Stimulated activated CD4-positive, alpha-beta T cell treated with anti-CD3 and anti-CD28 coated beads, Interleukin-1b, Interleukin-23, amount 100 ng/mL, for 48 hours (primary cell): Measurements from ENCODE around the gene CDK5R1.

ENCODE experiments used
- DNase-seq: peaks from one replicate; pipeline ENCODE4 v3.0.0-alpha.2; 2020

Gene CDK5R1

DNA sequence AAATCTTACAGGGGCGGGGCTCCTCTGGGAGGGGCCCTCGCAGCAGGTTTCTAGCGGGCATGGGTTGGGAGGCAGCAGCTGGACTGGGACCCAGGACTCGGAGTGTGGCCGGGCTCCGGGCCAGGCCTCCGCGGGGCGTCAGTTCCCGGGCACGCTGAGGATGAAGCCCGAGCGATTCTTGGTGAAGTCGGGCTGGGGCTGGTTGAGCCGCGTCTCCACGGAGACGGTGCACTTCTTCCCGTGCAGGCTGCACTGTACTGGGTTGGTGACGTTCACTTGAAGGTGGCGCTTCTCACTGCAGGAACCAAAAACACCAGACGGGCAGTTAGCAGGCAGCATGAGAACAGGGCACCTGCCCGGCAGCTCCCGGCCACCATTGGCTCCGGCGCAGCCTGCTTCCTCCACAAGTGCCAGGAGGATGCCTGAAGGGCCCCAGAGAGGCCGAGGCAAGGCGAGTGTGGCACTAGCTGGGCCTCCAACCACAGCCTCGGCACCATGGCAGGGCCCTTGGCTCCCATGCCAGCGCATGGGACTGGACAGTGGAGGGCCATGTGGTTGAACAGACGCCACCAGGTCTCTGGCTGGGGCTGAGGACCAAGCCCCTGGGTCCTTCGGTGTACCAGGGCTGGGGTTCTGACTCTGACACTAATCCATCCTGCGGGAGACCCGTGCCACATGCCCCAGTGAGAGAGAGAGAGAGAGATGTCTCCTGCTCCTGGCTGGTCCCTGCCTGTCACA lies 8.0 kb downstream of the CDK5R1 start:
- no peak for DNase-seq

DNA sequence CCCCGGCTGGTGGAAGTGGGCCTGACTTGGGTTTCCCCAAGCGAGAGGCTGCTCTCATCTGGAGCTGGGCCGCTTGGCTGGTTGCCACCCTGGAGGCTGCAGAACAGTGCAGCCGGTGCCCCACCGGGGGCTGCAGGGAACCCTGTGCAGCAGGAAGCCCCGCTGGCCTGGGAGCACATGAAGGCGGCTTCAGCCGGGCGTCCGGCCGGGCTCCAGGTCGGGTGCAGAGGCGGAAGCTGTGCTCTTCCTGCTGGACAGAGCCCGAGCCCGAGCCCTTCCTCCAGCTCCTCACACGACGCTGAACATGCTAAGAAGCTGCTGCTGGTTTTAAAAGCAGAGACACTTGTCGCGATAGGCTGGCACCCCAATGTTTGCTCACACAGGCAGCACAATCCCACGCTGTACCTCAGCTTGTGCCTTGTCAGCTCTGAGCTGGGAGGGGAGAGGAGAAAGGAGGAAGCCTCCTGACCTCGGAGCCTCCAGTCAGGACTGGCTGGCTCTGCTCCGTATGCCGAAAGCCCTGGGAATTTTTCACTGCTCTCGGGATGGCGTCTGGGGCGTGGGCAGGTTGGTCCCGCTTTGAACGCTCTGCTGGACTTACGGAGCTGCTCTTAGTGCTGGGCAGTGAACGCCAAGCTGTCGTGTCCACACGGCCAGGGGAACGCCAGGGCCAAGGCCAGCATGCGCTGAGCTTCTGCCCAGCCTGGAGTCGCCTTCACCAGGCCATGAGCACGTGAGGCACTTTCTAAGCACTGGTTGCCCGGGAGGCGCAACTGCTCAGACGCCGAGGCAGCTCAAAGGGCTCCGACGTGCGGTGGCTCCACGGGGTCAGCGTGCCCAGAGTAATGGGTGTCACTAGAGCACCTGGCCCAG lies 8.8 kb downstream of the CDK5R1 start:
- DNase-seq = no peak

DNA sequence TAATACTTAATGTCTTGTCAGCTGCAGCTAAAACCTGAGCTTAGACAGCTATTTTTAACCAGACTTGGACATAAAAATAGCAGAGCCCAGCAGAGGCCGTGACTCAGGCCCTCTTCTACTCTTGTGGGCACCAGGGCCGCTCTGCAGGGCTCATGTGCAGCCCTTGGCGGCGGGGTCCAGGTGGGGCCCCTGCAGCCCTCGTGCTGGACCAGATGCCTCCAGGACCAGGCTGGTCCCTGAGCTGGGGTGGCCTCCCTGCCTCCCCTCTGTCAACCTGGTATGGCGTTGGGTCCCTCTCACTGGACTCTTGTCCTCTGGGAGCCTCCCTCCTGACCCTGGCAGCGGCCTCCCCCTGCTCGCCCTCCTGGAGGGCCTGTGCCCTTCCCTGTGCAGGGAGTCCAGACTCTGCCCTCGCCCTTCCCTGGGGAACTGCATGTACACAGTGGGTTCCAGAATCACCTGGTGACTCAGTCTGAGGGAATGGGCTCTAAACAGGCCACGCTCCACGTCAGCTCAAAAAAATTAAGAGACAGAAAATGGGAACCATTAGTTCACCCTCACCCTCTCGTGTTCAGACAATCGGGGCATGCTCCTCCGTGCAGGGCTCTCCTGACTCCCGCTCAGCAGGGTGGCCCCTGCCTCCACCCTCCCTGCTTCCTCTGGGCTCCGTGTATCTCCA lies 9.7 kb downstream of the CDK5R1 start:
- DNase-seq = no peak

DNA sequence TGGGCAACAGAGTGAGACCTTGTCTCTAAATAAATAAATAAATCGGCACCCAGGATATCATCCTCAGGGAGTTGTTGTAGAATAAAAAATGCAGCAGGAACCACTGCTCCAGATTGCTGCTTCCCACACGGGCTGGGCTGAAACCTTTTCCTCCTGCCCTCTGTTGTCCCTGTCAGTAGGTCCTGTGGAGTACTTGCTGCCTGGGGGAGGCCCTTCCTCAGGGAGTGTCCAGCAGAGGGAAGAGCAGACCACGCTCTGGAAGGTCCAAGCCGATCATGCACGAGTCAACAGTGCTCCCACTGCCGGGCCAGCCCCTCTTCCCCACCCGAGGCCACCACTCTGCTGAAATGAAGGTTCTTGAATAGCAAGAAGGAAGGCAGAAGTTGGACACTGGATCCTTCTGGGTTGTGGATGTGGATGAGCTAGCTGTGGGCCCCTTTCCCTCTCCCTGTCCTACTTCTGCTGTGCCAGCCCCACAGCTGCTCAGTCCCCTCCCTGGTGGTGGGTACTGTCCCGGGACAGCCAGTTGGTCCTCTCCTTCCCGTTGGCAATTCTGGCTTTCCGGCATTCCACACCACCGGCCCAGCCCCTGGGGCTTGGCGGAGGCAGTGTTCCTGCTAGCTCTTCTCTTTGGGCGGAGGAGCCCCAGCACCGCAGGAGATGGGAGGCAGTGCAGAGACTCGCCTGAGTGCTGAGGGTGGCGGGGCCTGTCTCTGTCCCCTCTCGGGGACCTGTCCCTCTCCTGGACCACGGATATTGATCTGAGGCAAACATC lies 10.8 kb downstream of the CDK5R1 start:
- DNase-seq = no peak

DNA sequence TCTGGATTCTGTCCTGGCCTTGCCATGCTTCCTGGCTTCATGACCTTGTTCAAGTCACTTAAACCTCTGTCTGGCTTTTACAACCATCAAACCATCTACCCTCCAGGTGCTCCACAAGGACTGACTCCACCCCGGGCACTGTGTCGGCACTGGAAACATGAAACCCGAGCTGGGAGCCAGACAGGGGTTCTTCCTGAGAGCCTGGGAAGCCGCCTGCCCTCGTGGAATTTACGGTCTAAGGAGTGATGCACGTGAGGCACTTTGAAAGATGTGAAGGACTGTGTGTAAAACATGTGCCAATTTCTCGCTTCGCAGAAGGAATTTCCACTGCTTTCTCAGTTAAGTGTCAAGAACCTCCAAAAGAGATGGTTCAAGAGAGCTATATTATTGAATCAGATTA lies 11.6 kb downstream of the CDK5R1 start:
- DNase-seq = no peak

DNA sequence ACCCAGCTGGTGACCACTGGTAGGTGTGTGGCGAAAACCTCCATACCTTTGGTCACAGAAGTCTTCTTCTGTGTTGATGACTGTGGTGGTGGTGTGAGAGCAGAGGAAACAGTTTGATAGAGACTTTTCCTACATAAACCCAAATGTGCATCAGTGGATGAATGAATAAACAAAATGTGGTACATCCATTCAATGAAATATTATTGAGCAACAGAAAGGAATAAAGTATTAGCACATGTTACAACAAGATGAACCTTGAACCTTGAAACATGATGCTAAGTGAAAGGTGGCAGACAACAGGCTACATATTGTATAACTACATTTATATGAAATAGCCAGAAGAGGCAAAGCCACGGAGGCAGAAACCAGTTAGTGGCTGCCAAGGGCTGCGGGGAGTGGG lies 15.2 kb downstream of the CDK5R1 start:
- no peak for DNase-seq

DNA sequence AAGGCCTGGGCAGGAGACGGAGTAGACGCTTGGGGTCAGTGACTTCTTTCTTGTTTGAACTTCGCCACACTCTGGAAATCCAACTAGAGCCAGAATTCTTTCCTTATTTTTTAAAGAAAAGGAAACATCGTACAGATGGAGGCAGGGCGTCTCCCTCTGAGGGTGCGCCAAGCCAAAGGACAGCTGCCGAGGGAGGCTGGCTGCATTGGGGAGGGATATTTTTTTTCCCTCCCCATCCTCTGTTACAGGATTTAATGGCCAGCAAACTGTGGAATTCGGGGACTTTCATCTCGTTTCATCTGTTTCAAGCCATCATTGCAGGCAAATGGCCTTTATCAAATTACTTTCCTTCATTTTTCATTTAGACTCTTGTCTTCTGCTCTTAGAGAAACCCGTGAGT lies 15.9 kb downstream of the CDK5R1 start:
- no peak for DNase-seq

DNA sequence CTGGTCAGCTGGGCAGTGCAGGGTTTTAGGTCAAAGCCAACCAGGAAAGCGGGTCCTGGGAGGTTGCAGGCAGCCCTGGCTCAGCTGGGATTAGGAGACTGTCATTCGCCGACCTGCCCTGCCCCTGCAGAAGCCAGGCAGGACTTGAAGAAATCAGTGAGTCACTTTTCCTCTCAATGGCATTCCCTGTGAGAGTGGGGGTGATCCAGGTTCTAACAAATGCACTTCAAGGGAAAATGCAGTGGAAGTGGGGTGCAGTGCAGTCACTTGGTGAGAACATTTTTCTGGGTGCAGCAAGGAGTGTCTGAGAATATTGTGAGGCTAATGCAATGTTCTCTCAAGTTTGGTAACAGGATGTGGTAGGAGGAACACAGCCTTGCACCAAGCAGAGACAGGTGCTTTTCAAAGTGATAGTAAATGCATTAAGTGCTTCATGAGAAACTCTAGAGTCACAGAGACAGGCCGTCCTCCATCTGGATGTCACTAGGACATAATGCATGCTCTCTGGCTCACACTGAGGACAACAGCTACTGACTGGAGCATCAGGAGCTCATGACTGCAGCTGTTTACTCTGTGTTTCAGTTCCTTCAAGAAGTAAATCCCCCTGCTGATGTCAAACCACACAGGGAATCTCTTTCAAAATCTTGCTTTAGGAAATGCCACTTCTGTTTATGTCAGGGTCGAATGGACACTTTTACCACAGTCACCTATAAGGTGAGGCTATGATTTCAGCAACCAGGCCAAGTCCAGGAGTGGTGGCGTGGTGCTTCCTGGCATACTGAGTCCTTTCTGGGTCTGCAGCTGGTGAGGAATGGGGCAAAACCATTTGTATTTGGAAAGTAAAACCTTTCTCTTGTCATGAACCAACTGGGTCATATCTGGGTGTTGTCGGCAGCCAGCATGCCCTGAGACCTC lies 16.7 kb downstream of the CDK5R1 start:
- peak; percentile 56 for DNase-seq

DNA sequence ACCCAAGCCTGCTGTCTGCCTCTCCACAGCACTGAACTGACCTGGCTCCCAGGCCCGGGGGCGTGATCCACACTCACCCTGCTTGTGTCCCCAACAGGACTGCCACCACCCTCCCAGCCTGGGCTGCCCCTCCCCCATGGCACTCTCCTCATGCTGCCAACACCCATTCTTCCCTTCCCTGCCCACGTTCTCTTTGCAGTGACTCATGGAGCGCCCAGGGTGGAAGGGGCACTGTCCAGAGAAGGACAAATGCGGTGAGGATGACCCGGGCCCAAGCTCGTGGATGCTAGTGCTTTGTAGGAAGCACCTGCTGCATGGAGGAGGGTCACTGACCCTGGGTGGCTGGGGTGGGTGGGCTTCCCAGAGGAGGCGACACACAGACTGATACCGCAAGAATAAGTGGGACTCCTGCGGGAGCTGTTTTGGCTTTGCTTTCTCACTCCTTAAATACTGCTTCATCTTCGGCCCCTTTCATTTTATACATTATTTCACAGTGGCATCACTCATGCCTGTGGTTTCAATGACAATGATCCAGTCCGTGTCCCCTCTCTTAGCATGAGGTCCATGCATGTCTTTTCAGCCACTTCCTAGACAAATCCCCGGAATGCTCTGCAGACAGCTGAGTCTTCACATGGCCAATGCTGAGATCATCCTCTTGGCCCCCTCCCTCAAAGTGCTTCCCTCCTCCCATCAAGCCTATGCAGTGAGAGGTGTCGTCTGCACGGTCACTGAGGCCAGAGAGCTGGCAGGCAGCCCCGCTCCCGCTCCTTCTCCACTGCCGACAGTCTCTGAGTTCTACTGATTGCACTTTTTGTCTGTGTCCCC lies 17.6 kb downstream of the CDK5R1 start:
- DNase-seq = no peak

DNA sequence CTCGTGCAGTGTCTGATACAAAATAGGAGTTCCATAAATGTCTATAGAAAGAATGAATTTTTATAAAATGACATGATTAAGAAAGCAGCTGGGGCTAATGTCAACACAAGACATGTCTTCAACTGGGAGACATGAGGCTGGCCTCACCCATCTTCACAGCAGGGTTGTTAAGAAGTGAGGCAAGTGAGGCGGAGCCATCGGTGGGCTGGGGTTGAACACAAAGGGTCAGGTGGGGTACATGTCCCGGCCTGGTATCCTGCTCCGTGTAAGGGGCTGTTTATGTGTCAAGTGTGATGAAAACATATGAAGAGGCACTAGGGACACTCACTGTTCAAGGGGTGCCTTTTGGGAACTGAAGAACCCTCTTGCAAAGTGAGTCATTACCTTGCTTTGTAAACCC lies 22.1 kb downstream of the CDK5R1 start:
- DNase-seq = no peak

DNA sequence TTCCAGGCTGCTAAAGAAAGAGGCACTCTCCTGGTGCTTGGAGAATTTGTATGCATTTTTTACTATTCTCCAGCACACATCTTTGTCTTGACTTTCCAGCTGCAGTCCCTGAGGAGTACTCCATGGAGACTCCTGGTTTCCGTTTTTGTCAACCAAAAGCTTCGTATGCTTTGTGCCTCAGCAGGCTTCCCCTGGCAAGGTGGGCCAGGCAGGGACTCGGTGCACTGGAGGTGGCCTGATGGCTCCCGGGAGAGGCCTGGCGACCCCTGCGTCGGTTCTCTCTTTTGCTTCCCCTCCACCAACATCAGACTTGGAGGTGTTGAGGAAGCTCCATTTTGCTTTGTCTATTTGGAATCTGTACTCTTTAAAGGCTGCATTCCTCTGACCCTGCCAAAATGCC lies 23.7 kb downstream of the CDK5R1 start:
- no peak for DNase-seq

DNA sequence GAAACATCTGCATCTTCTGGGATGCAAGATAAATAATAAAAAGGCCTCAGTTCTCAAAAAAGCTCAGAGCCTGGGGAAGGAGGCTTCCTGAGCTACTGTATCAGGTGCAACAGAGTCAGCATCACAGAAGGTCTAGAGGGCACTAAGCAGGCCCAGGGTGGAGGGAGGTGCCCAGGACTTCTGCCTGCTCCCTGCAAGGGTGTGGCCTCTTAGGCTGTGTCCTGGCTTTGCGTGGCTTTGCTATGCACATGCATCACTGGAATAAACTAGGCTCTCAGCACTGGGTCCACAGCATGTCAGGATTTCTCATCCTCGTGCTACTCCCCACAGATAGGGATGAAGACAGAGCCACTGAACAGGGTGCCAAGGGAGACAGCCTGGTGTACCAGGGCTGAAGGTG lies 25.5 kb downstream of the CDK5R1 start:
- DNase-seq = no peak

DNA sequence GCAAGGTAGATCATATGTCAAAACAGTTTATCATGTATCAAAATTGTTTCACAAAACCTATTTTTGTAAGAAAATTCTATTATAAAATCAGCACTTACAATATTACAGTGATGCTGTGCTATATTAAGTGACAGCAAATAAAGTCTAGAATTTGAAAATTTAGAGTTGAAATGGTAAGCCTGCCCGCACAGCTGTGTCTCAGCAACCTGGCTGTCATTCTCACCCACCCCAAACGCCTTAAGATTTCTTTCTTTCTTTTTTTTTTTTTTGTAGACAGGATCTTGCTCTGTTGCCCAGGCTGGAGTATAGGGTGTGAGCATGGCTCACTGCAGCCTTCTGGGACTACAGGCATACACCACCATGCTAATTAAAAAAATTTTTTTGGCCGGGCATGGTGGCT lies 26.8 kb downstream of the CDK5R1 start:
- no peak for DNase-seq

DNA sequence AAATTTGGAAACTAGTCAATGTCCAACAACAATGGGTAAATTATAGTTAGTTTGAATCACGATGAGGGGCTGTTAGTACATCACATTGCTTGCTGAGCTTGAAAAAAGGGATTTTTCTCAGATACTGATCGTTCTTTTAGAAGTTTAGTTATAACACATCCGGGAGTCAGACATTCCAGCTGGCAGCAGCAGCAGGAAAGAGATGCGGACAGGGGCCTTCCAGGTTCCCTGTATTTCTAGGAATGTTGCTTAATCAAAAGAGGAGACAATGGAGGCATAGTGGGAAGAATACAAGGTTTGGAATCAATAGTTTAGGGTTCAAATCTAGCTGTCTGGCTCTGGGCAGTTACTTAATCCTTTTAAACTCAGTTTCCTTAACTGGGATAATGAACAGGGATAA lies 27.8 kb downstream of the CDK5R1 start:
- DNase-seq = no peak

DNA sequence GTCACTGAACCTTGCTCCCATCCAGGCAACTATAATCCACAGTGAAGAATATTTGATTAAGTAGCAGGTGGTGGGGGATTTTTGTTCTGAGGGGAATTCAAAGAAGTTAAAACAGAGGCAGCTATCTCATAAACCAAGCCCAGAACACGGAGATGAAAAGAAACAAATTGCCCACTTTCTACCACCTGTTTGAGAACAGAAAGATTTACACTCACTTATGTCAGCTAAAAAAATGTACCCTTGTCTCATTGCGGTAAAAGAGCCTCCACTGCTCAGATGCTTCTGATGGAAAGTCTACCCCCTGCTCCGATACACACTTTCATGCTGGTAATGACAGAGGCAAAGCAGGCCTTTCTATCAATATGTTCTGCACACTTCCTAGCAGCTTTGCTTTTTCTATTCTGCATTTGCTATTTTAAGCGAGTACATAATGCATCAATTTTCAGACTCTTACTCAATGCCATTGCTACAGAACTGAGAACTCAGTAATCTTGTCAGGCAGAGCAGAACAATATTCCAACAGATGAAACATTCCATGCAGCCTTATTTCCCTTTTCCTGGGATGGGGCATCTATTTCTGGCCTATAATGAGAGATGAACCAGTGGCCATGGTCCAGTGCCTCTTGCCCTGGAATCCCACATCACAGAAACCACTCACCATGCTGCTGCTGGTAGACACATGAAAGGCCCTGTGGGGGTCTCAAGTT lies 29.0 kb downstream of the CDK5R1 start:
- no peak for DNase-seq

DNA sequence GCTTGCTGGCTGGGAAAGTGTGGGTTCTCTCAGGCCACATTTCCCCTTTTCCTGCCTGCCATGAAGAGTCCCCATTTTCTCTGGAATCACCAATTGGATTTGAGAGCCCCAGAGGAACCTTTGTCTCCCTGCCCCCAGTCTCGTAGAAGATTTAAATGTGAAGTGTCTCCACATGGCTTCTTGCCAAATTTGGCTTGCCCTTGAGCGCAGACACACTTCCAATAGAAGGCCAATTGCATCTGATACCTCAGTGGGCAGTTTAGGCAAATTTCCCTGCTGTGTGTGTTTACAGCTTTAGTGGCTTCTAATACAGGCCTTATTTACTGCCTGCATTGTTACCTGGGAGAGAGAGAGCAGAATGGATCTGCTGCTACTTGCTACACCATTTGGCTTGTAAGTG lies 29.7 kb downstream of the CDK5R1 start:
- no peak for DNase-seq

DNA sequence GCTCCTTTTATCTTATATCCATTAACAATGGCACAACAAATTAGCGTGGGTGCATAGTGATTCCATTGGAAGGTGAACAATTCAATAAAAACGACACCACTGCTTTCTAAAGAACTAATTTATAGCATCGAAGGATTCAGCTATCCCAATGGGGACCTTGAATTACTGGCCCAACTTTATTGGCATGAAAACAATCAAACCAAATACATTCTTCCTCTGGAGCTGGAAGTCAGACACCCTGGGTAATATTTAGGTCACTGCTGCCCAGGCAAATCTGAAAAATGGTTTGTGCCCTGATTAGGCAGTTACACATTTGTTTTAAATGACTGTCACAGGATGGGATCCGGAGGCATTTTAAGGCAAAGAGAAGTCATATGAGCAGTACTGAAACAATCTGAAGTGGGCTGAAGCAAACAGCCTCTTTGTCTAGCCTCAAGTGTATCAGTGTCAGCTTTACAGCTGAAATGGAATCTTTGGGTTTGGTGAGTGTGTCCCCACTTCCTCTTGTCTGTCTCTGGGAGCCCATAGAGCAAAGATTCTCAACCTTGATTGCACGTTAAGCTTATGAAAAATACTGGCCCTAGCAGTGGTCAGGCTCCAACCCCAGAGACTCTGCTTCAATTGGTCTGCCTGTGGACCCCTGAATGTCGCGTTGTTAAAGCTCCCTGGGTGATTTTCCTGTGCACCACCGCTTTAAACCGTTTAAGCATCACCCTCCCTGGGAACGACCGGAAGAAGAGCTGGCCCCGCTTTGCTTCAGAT lies 30.3 kb downstream of the CDK5R1 start:
- DNase-seq = no peak

DNA sequence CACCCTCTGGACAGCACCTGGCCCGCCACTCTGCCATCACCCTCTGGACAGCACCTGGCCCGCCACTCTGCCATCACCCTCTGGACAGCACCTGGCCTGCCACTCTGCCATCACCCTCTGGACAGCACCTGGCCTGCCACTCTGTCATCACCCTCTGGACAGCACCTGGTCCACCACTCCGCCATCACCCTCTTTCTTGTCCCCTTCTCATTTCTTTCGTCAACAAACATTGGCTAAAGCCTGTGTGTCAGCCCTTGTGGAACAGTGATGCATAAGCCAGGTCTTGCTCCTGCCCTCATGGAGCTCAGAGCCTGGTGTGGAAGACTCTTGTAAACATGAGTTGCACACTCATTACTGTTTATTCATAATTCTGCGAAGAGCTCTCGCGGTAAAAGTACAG lies 31.2 kb downstream of the CDK5R1 start:
- no peak for DNase-seq

DNA sequence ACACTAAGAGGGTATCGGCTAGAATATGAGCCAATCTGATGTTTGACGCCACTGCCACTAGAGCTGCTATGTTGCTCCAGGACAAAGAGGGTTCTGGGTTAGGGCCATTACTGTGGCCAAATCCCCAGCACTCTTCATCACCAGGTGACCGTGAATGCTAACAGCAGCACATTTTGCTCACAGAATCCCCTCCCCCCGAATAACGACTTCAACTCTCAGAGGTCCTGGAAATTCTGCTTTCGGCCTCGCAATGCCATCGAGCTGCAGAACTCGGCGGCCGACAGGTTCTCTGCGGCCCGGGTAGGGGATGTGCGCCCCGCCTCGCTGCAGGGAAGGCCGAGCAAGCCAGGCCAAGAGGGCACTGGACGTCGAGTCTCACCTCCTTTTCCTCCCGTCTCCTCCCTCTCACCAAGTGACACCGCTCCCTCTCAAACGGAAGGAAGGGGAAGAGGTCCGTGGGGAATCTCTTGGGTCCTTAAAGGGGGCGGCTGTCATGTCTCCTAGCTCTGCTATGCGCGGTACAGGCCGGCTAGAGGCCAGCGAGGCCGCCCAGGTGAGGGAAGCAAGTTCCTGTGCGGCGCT lies 31.9 kb downstream of the CDK5R1 start:
- no peak for DNase-seq
